ENCODE data around the gene SPRTN.
A peak's percentile ranks its signal among the peaks of the same experiment; 100 is the strongest.

SPRTN gene

GRCh38 chr1:231383159-231383860 is 45.2 kb downstream of the SPRTN start:
- DNase-seq = peak; percentile 29

- peak; percentile 66 for DNase-seq
These were observed 46.8 kb downstream of the SPRTN start for GRCh38 chr1:231384696-231385415.

GRCh38 chr1:231385416-231385748 is 47.3 kb downstream of the SPRTN start:
- DNase-seq = no peak

- no peak for DNase-seq
These were observed 48.4 kb downstream of the SPRTN start for GRCh38 chr1:231386466-231386865.

- DNase-seq = no peak
These were observed 49.9 kb downstream of the SPRTN start for GRCh38 chr1:231387770-231388669.

GRCh38 chr1:231390071-231390470 is 52.0 kb downstream of the SPRTN start:
- no peak for DNase-seq

GRCh38 chr1:231392389-231393131 is 54.5 kb downstream of the SPRTN start:
- DNase-seq = no peak

- DNase-seq = no peak
These were observed 55.6 kb downstream of the SPRTN start for GRCh38 chr1:231393668-231394067.

- no peak for DNase-seq
These were observed 57.2 kb downstream of the SPRTN start for GRCh38 chr1:231395076-231395997.

GRCh38 chr1:231395998-231396390 is 57.9 kb downstream of the SPRTN start:
- DNase-seq = no peak

GRCh38 chr1:231396643-231397042 is 58.5 kb downstream of the SPRTN start:
- DNase-seq = no peak

- no peak for DNase-seq
These were observed 60.0 kb downstream of the SPRTN start for GRCh38 chr1:231397886-231398671.

- DNase-seq = no peak
These were observed 63.4 kb downstream of the SPRTN start for GRCh38 chr1:231401478-231401877.

GRCh38 chr1:231404318-231404717 is 66.2 kb downstream of the SPRTN start:
- DNase-seq = no peak

All from NCI-H1694 treated with DMSO at 0.1 percent for 48 hours (cell line).